Measurements from ENCODE around the gene ECHS1.

Gene ECHS1

DNA sequence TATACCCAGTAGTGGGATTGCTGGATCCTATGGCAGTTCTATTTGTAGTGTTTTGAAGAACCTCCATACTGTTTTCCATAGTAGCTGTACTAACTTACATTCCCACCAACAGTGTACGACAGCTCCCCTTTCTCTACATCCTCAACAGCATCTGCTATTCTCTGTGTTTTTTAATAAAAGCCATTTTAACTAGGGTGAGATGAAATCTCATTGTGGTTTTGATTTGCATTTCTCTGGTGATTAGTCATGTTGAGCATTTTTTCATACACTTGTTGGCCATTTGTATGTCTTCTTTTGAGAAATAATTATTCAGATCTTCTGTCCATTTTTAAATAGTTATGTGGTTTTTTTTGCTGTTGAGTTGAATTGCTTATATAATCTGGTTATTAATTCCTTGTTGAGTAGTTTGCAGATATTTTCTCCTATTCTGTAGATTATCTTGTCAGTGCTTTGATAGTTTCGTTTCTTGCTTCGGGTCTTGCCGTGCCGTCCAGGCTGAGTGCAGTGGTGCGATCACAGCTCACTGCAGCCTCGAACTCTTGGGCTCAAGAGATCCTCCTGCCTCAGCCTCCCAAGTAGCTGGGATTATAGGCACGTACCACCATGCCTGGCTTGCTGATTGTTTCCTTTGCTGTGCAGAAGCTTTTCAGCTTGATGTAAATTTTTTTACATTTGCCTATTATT is 32.8 kb upstream of the ECHS1 start:
- Histone ChIP-seq H3K4me3 (ENCODE audit: low read length) (no peak overlapping the region), H3K36me3 (ENCODE audit: insufficient read depth, low read length) (peaks cover 73% of the 10 kb centered on the region), H3K9me3 (ENCODE audit: low read length) (peaks cover 37% of the 10 kb centered on the region), H2AFZ (ENCODE audit: low read depth, low read length) (no peak overlapping the region), H3K27me3 (ENCODE audit: insufficient read depth, low read length) (no peaks in the 10 kb centered on the region), H3K4me1 (ENCODE audit: insufficient read depth, low read length) (no peaks in the 10 kb centered on the region)

DNA sequence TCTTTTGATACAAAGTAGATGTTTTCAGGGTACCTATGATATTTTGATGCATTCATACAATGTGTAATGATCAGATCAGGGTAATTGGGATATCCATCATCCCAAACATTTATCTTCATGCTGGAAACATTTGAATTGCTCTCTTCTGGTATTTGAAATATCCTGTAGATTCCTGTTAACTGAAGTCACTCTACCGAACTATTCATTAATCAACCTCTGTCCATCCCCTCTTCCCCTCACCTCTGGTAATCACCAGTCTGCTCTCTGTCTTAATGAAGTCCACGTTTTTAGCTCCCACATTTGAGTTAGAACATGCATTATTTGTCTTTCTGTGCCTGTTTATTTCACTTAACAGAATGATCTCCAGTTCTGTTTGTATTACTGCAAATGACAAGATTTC is 32.1 kb upstream of the ECHS1 start:
- peaks cover 73% of the 10 kb centered on the region for H3K36me3 ChIP-seq (ENCODE audit: insufficient read depth, low read length)
- H3K9me3 ChIP-seq (ENCODE audit: low read length): peaks cover 31% of the 10 kb centered on the region
- no peaks in the 10 kb centered on the region for H3K4me1 ChIP-seq (ENCODE audit: insufficient read depth, low read length)
- H2AFZ ChIP-seq (ENCODE audit: low read depth, low read length): no peak overlapping the region
- no peak overlapping the region for H3K4me3 ChIP-seq (ENCODE audit: low read length)
- no peaks in the 10 kb centered on the region for H3K27me3 ChIP-seq (ENCODE audit: insufficient read depth, low read length)

DNA sequence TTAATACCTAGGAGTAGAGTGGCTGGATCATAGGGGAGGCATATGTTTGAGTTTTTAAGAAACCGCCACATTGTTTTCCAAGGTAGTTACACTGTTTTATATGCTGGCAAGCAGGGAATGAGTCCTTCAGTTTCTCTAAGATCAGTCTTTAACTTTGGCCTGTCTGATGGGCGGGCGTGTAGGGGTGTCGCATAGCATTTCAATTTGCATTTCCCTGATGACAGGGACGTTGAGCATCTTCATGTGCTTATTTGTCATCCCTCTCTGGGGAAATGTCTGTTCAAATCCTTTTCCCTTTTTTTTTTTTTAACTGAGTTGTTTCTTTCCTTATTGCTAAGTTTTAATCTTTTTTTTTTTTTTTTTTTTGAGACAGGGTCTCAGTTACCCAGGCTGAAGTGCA is 30.6 kb upstream of the ECHS1 start:
- H2AFZ ChIP-seq (ENCODE audit: low read depth, low read length): no peak overlapping the region
- no peaks in the 10 kb centered on the region for H3K4me1 ChIP-seq (ENCODE audit: insufficient read depth, low read length)
- peaks cover 24% of the 10 kb centered on the region for H3K9me3 ChIP-seq (ENCODE audit: low read length)
- no peak overlapping the region for H3K4me3 ChIP-seq (ENCODE audit: low read length)
- H3K36me3 ChIP-seq (ENCODE audit: insufficient read depth, low read length): peaks cover 72% of the 10 kb centered on the region
- H3K27me3 ChIP-seq (ENCODE audit: insufficient read depth, low read length): no peaks in the 10 kb centered on the region

DNA sequence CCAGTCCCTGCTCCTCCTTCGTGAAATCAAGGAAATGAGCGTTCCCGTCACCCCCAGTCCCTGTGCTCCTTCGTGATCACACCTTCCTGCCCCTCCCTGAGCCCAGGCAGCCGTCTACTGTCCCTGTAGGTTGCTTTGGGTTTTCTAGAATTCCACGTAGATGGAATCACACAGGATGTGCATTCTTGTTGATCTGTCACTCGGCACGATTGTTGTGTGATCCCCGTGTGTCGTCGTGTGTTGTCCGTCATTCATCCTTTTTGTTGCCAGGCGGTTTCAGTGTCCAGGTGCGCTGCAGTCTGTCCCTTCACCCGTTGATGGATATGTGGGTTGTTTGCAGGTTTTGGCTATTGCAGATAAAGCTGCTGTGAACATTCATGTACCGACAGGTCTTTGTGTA is 30.2 kb upstream of the ECHS1 start:
- Histone ChIP-seq H3K9me3 (ENCODE audit: low read length) (peaks cover 20% of the 10 kb centered on the region), H3K4me1 (ENCODE audit: insufficient read depth, low read length) (no peaks in the 10 kb centered on the region), H2AFZ (ENCODE audit: low read depth, low read length) (no peak overlapping the region), H3K4me3 (ENCODE audit: low read length) (no peak overlapping the region), H3K27me3 (ENCODE audit: insufficient read depth, low read length) (no peaks in the 10 kb centered on the region), H3K36me3 (ENCODE audit: insufficient read depth, low read length) (peaks cover 73% of the 10 kb centered on the region)

DNA sequence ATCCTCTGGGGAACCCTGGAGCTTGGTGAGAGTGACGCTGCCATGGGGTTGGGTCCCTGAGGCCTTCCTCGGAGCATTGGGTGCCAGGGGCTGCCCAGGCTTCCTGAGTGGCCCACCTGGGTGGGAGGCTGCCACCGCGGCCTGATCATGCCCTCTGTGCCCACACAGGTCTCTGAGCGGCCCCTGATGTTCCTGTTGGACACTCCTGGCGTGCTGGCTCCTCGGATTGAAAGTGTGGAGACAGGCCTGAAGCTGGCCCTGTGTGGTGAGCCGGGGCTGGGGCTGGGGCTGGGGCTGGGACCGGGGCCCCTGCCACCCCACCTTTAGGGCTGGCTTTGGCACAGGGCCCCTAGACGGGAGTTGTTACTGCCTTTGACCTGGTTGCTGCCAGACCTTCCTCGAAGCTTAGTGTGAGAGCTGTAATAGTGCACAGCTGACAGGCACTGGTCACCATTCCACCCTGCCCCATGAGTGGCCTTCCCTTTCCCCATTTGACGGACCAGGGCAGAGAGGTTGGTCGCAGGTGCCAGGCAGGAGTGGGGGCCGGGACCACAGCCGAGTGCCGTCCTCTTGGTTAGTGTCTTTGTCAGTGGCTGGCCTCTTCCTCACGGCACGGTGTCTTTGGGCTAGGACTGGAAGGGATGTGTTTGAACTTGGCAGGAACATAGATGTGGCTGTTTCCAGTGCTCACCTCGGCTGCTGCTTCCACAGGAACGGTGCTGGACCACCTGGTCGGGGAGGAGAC is 29.0 kb upstream of the ECHS1 start:
- Histone ChIP-seq H2AFZ (ENCODE audit: low read depth, low read length) (no peak overlapping the region), H3K36me3 (ENCODE audit: insufficient read depth, low read length) (peaks cover 74% of the 10 kb centered on the region), H3K4me1 (ENCODE audit: insufficient read depth, low read length) (no peaks in the 10 kb centered on the region), H3K27me3 (ENCODE audit: insufficient read depth, low read length) (no peaks in the 10 kb centered on the region), H3K9me3 (ENCODE audit: low read length) (peaks cover 15% of the 10 kb centered on the region), H3K4me3 (ENCODE audit: low read length) (no peak overlapping the region)

DNA sequence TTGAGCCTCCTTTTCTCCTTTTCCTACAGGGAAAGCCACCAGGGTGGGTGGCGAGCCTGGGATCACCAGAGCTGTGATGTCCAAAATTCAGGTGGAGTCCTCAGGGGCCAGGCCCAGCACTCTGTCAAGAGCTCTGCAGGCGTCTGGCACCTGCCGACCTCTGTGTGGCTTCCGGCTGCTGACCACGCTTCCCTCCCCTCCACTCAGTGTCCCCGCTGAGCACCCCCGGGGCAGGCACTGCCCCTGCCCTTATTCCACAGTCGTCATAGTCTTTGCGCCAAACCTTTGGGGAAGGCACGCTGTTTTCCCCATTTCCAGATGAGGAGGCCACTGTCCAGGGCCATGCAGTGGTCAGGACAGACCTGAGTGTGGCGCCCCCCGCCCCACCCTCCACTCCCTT is 28.3 kb upstream of the ECHS1 start:
- H3K4me1 ChIP-seq (ENCODE audit: insufficient read depth, low read length): no peaks in the 10 kb centered on the region
- peaks cover 10% of the 10 kb centered on the region for H3K9me3 ChIP-seq (ENCODE audit: low read length)
- no peaks in the 10 kb centered on the region for H3K27me3 ChIP-seq (ENCODE audit: insufficient read depth, low read length)
- H3K36me3 ChIP-seq (ENCODE audit: insufficient read depth, low read length): peaks cover 75% of the 10 kb centered on the region
- H2AFZ ChIP-seq (ENCODE audit: low read depth, low read length): no peak overlapping the region
- H3K4me3 ChIP-seq (ENCODE audit: low read length): no peak overlapping the region

DNA sequence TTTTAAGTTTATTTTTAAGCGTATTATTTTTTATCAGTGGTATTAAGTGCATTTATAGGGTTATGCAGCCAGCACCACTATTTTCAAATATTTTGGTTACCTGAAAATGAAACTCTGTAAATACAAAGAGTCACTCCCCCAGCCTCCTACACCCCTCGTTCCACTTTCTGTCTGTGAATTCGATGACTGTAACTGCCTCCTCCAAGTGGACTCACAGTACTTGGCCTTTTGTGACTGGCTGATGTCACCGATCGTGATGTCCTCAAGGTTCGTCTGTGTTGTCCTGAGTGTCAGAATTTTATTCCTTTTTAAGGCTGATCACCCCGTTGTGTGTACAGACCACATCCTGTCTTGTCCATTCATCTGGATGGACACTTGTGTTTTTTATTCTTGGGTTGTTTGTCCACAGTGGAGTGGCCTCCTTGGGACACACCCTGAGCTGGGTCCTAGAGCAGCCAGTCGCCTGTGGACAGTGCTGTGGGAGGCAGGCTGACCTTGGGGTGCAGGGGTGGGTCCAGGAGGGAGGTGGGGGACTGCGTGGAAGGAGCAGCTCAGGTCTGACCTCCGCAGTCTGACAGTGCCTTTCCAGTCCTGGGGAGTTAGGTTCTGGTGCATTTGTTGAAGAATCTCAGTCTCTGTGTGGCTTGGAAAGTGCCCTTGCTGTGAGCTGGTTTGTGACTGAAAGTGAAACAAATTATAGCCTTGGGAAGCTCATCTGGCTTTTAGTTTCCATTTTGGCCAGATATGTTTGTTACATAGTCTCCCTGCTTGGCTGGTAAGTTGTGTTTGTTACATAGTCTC is 27.7 kb upstream of the ECHS1 start:
- peaks cover 9% of the 10 kb centered on the region for H3K9me3 ChIP-seq (ENCODE audit: low read length)
- H3K36me3 ChIP-seq (ENCODE audit: insufficient read depth, low read length): peaks cover 77% of the 10 kb centered on the region
- no peaks in the 10 kb centered on the region for H3K4me1 ChIP-seq (ENCODE audit: insufficient read depth, low read length)
- no peaks in the 10 kb centered on the region for H3K27me3 ChIP-seq (ENCODE audit: insufficient read depth, low read length)
- no peak overlapping the region for H2AFZ ChIP-seq (ENCODE audit: low read depth, low read length)
- H3K4me3 ChIP-seq (ENCODE audit: low read length): no peak overlapping the region

DNA sequence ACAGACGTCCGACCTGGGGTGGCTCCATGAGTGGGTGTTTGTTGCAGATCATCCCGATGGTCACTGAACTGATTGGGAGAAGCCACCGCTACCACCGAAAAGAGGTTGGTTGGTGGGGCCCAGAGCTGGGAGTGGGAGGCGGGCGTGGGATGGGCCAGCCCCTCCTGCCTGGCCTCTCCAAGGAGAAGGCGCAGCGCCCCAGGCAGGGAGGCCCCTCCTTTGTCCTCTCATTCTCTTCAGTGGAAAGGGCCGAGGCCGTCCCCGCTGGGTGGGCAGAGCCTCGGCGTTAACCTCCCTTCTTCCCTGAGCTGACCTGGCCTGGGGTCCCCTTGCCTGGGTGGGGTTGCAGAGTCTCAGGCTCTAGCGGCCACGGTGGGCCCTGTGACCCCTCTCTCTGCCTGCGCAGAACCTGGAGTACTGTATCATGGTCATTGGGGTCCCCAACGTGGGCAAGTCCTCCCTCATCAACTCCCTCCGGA is 26.0 kb upstream of the ECHS1 start:
- peaks cover 7% of the 10 kb centered on the region for H3K9me3 ChIP-seq (ENCODE audit: low read length)
- no peak overlapping the region for H2AFZ ChIP-seq (ENCODE audit: low read depth, low read length)
- peaks cover 69% of the 10 kb centered on the region for H3K36me3 ChIP-seq (ENCODE audit: insufficient read depth, low read length)
- peaks cover 8% of the 10 kb centered on the region for H3K4me1 ChIP-seq (ENCODE audit: insufficient read depth, low read length)
- no peaks in the 10 kb centered on the region for H3K27me3 ChIP-seq (ENCODE audit: insufficient read depth, low read length)
- H3K4me3 ChIP-seq (ENCODE audit: low read length): no peak overlapping the region

DNA sequence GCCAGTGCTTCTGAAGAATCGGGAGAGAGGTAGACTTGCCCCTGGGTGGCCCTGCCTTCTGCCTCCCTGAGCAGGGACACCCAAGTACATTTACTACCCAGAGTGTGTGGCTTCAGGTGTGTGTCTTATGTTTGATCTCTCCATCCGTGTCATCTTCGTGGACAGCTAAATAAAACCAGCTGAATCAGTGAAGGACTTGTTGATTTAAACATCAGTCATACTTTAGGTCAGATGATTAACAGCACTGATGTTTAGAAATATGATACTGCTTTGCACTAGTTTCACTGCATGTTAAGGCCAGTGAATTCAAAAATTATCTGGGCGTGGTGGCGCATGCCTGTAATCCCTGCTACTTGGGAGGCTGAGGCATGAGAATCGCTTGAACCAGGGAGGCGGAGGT is 24.8 kb upstream of the ECHS1 start:
- Histone ChIP-seq H2AFZ (ENCODE audit: low read depth, low read length) (no peak overlapping the region), H3K4me1 (ENCODE audit: insufficient read depth, low read length) (peaks cover 11% of the 10 kb centered on the region), H3K36me3 (ENCODE audit: insufficient read depth, low read length) (peaks cover 59% of the 10 kb centered on the region), H3K27me3 (ENCODE audit: insufficient read depth, low read length) (no peaks in the 10 kb centered on the region), H3K4me3 (ENCODE audit: low read length) (no peak overlapping the region), H3K9me3 (ENCODE audit: low read length) (peaks cover 4% of the 10 kb centered on the region)

DNA sequence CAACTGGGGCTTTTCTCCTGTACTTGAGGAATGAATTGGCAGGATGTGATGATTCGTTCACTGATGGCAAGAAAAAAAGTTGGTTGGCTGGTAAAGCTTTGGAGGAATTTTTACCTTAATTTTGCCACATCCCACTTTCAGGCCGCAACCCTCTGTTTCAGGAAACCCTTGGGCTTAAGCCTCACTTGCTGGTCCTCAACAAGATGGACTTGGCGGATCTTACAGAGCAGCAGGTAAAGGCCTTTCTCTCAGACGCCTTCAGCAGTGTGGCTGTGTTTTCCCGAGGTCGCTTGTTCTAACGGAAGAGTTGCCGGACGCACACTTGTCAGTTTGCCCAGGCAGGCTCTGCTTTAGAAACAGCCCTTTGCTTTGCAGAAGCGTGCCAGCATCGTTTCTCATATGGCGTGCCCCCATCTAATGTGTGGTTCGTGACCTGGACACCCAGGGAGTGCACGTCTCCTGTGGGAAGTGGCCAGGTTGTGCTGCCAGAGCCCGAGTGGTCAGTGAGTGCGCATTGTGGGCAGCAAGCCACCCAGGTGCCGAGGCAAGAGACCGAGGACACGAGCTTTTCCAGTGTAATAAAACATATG is 23.0 kb upstream of the ECHS1 start:
- Histone ChIP-seq H3K36me3 (ENCODE audit: insufficient read depth, low read length) (peaks cover 43% of the 10 kb centered on the region), H3K4me3 (ENCODE audit: low read length) (no peak overlapping the region), H2AFZ (ENCODE audit: low read depth, low read length) (no peak overlapping the region), H3K27me3 (ENCODE audit: insufficient read depth, low read length) (no peaks in the 10 kb centered on the region), H3K4me1 (ENCODE audit: insufficient read depth, low read length) (peaks cover 11% of the 10 kb centered on the region), H3K9me3 (ENCODE audit: low read length) (no peaks in the 10 kb centered on the region)

DNA sequence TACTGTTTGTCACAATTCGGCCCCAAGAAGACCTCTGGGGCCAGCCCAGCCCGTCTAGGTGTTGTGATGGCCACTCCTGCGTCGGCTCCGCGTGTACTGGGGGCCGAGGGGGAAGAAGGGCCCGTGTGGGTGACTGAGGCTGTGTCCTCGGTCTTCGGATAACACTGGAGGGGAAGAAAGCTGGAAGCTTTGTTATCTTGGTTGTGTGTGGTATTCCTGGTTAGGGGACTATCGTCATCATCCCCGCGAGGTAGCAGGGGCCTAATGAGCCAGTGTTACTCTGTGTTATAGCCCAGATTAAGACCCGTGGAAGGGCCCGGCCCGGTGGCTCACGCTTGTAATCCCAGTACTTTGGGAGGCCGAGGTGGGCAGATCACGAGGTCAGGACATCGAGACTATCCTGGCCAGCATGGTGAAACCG is 21.7 kb upstream of the ECHS1 start:
- peaks cover 11% of the 10 kb centered on the region for H3K4me1 ChIP-seq (ENCODE audit: insufficient read depth, low read length)
- H3K4me3 ChIP-seq (ENCODE audit: low read length): peak overlapping the region; percentile 85
- no peaks in the 10 kb centered on the region for H3K27me3 ChIP-seq (ENCODE audit: insufficient read depth, low read length)
- H3K9me3 ChIP-seq (ENCODE audit: low read length): no peaks in the 10 kb centered on the region
- no peak overlapping the region for H2AFZ ChIP-seq (ENCODE audit: low read depth, low read length)
- peaks cover 37% of the 10 kb centered on the region for H3K36me3 ChIP-seq (ENCODE audit: insufficient read depth, low read length)

DNA sequence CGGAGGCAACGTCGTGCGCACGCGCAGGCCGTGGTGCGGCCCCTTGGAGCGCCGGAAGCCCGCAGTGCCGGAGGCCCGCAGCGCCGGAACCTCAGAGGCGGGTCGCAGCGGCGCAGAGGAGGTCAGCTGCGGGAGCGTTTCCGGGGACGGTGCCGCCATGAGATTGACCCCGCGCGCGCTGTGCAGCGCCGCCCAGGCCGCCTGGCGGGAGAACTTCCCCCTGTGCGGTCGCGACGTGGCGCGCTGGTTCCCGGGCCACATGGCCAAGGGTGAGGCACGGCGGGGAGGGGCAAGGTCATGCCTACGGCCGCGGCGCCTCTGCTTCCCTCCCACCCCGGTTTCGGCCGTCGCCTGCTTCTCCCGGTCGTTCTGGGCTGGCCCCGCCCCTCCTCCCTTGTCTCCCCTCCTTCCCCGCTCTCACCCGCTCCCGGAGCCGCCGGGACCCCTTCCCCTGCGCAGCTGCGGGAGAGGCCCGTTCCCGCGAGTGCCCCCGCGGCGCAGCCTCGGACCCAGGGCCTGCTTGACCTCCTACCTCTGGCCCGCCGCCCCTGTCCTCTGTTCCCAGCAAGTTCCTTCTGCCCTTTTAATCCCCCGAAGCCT is 21.0 kb upstream of the ECHS1 start, which contains the start of gene MTG1:
MTG1 (plus strand) TSS at position 94 of the 600 bp plus-strand sequence; CDS start at position 158, 64 bp downstream.
- Histone ChIP-seq H3K4me1 (ENCODE audit: insufficient read depth, low read length) (peaks cover 11% of the 10 kb centered on the region), H3K4me3 (ENCODE audit: low read length) (peak within 1 kb of the TSS; percentile 85), H3K9me3 (ENCODE audit: low read length) (no peaks in the 10 kb centered on the region), H3K36me3 (ENCODE audit: insufficient read depth, low read length) (peaks cover 32% of the 10 kb centered on the region), H3K27me3 (ENCODE audit: insufficient read depth, low read length) (no peaks in the 10 kb centered on the region), H2AFZ (ENCODE audit: low read depth, low read length) (peak within 1 kb of the TSS; percentile 86)
